GM19099 (cell line): ENCODE results near the gene UQCC2.

ENCODE experiments used
- POLR2A ChIP-seq: IDR thresholded peaks from 3 replicates; pipeline ENCODE4 v1.6.1; 2011; ENCODE audit warnings: low read depth; ENCODE audit not compliant: insufficient read length; ENCODE audit errors: extremely low read depth

UQCC2 gene

DNA sequence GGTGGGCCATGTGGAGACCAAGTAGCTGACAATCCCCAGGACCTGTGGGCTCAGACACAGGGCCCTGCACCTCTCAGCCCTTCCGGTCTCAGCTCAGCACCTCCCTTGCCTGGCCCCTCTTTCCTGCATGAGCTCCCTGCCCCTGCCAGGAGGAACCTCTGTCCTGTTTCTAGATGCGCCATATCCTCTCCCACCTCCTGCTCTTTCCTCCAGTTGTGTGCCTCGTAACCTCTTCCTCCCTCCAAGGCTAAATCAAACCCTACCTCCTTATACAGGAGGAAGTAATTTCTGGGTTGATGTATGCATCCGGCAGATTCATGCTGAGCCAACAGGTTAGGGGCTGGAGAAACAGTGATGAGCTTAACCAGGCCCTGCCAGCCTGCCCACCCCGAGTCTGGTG lies 59.5 kb downstream of the UQCC2 start:
- no peak for TF ChIP-seq POLR2A

DNA sequence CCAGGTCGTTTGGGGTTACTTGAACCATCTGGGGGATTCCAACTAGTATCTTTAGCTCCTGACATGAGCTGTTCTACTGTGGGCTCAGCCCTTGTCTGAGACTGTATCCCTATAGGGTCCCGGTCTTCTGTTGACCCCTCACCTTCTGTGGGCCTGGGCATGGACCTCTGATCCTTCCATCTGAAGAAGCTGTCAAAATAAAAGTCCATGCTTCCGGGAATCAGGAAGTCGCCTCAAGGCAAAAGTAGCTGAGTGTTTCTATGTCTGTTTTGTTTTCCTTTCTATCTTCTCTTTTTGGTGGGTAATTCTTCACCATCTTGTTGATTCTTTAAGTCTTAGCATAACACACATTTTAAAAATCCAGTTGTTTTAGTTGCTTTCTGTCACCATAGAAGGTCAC lies 60.1 kb downstream of the UQCC2 start:
- TF ChIP-seq POLR2A = no peak
